Naive thymus-derived CD4-positive, alpha-beta T cell (primary cell): ENCODE data around the gene TFAP2E. TPM values are rescaled to one million over a fixed set of nuclear protein-coding genes. Genes with fewer than 3 reads are reported as not detected.
"Not testable (repeated sequence)": the region's sequence is repeated elsewhere in the genome, so short reads cannot be mapped to it uniquely, and the experiment has no call there.

Source experiments
- ATAC-seq: fragments of 150-1000 bp; cut with Tn5 transposase; 2 replicates; pipeline ENCODE4 v1.10.0; 2021; ENCODE audit warnings: mild to moderate bottlenecking, moderate library complexity
- CTCF ChIA-PET: fragments of 350-600 bp; sonication (Branson Sonifier 250); formaldehyde crosslinking; loops from one replicate; lab custom pipeline; 2021; ENCODE audit warnings: antibody characterized with exemption; lab: Charles Lee
- POLR2A ChIA-PET: fragments of 350-600 bp; sonication (Branson Sonifier 250); formaldehyde crosslinking; loops from one replicate; lab custom pipeline; 2021; ENCODE audit warnings: antibody characterized with exemption, inconsistent platforms; lab: Charles Lee
- DNase-seq, 9 donors: peaks; one replicate each; pipeline versions ENCODE4 v3.0.0 to v3.0.0-alpha.2; 2020 to 2022; ENCODE audit warnings: mixed read lengths in 1 of 9
- H3K27ac ChIP-seq: one replicate; pipeline ENCODE4 v1.7.0; 2013; ENCODE audit warnings: mild to moderate bottlenecking, low read depth, low read length, moderate library complexity
- H3K27me3 ChIP-seq, 2 donors: one replicate each; pipeline ENCODE4 v1.7.0; 2013; ENCODE audit warnings: low read length in 2 of 2, mild to moderate bottlenecking in 2 of 2, moderate library complexity in 2 of 2; ENCODE audit not compliant: control insufficient read depth in 2 of 2, insufficient read depth in 2 of 2
- H3K36me3 ChIP-seq, 3 experiments: 1 replicate in 2 of 3; 2 replicates in 1 of 3; pipeline ENCODE4 v1.7.0; 2013; ENCODE audit warnings: low read length in 3 of 3, mild to moderate bottlenecking in 3 of 3, moderate library complexity in 1 of 3; ENCODE audit not compliant: insufficient read depth in 3 of 3, control insufficient read depth in 2 of 3
- H3K4me1 ChIP-seq, 2 donors: one replicate each; pipeline ENCODE4 v1.7.0; 2013; ENCODE audit warnings: low read length in 2 of 2, mild to moderate bottlenecking in 2 of 2, moderate library complexity in 1 of 2; ENCODE audit not compliant: control insufficient read depth in 2 of 2, insufficient read depth in 2 of 2
- H3K4me3 ChIP-seq: 2 replicates; pipeline ENCODE4 v1.7.0; 2013; ENCODE audit warnings: mild to moderate bottlenecking, low read length
- H3K9me3 ChIP-seq, 3 experiments: 1 replicate in 2 of 3; 2 replicates in 1 of 3; pipeline ENCODE4 v1.7.0; 2013; ENCODE audit warnings: low read length in 3 of 3; ENCODE audit not compliant: control insufficient read depth in 2 of 3
- H3K27ac Mint-ChIP-seq, 9 donors: one replicate each; pipeline ENCODE4 v1.8.0; 2020 to 2022; ENCODE audit warnings: mixed read lengths in 9 of 9, mild to moderate bottlenecking in 8 of 9, moderate library complexity in 5 of 9, inconsistent platforms in 2 of 9
- H3K27me3 Mint-ChIP-seq, 5 donors: one replicate each; pipeline ENCODE4 v1.8.0; 2021 to 2022; ENCODE audit warnings: mixed read lengths in 5 of 5, mild to moderate bottlenecking in 1 of 5
- H3K36me3 Mint-ChIP-seq, 5 donors: one replicate each; pipeline ENCODE4 v1.8.0; 2020 to 2022; ENCODE audit warnings: mixed read lengths in 5 of 5, mild to moderate bottlenecking in 3 of 5, inconsistent platforms in 1 of 5
- H3K4me1 Mint-ChIP-seq, 7 donors: one replicate each; pipeline ENCODE4 v1.8.0; 2020 to 2022; ENCODE audit warnings: mixed read lengths in 7 of 7, mild to moderate bottlenecking in 3 of 7, inconsistent platforms in 1 of 7
- H3K4me3 Mint-ChIP-seq, 10 donors: one replicate each; pipeline ENCODE4 v1.8.0; 2020 to 2022; ENCODE audit warnings: mild to moderate bottlenecking in 10 of 10, mixed read lengths in 10 of 10, moderate library complexity in 6 of 10, inconsistent platforms in 2 of 10
- H3K9me3 Mint-ChIP-seq, 11 donors: one replicate each; pipeline ENCODE4 v1.8.0; 2020 to 2022; ENCODE audit warnings: mixed read lengths in 11 of 11, mild to moderate bottlenecking in 4 of 11, inconsistent platforms in 1 of 11, moderate library complexity in 1 of 11
- intact Hi-C, 2 donors: fragments of 100-400 bp; cut with micrococcal nuclease; formaldehyde crosslinking; loops; one replicate each; pipeline ENCODE4 v1.15.1; 2023
- polyA plus RNA-seq, 2 donors: library from polyadenylated mRNA; unstranded; fragments of 300-500 nt; fragmentation: Illumina TruSeq; gene quantifications; one replicate each; pipeline ENCODE4 v1.2.3, GENCODE V29; 2021
- total RNA-seq, 6 experiments: library from RNA in 5 of 6; stranded (reverse) in 5 of 6; gene quantifications; 1 replicate in 5 of 6; 2 replicates in 1 of 6; pipeline ENCODE4 v1.2.3 and lab custom pipeline; 2021 to 2026

TFAP2E gene
- total and polyA plus RNA-seq, 7 experiments from 2014 or later: 0.13 to 4.2 (median 1.3) TPM

DNA sequence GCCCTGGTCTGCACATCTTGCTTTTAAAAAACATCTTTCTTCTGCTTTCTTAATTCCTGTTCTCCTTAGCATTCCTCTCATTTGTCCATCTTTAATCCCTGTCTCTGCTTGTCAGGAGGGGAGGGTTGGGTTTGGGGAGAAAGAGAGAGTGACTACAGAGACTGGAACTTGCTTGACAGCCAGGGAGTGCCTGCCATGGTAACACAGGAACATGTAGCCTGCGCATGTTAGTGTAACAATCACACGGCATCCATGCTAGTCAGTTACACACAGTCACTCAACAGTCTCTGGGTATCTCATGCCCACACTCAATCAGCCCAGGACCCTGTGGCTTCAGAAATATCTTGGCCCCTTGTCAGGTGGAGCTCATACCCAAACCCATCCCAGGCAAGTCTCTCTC is 818 bp upstream of the TFAP2E start:
- ATAC-seq (no peak), DNase-seq (no peak)
- H3K27me3 ChIP-seq: no peaks in the 10 kb centered on the region
- H3K36me3 Mint-ChIP-seq: peaks cover 0 to 7% (median 0%) of the 10 kb centered on the region in 5 donors
- H3K36me3 ChIP-seq: no peaks in the 10 kb centered on the region
- intact Hi-C loops: no loop called here
- CTCF ChIA-PET: interaction anchor here (1.1 to 3.0 kb wide), 5 partner anchors 11 to 155 kb away, joined by 3 to 15 read pairs (median 5); no protein-coding TSS in a partner anchor
- no peaks in the 10 kb centered on the region for H3K9me3 ChIP-seq
- H3K27ac Mint-ChIP-seq: no peak overlapping the region
- no peak overlapping the region for H3K4me3 ChIP-seq
- POLR2A ChIA-PET: interaction anchor here (0.6 to 0.9 kb wide), 2 partner anchors 9 to 732 kb away, joined by 4 to 5 read pairs; no protein-coding TSS in a partner anchor
- peaks cover 16 to 34% (median 23%) of the 10 kb centered on the region in 7 donors for H3K4me1 Mint-ChIP-seq
- peaks cover 0 to 51% (median 0%) of the 10 kb centered on the region in 5 donors for H3K27me3 Mint-ChIP-seq
- peaks cover 6 to 9% of the 10 kb centered on the region in 2 donors for H3K4me1 ChIP-seq
- peaks cover 0 to 1% (median 0%) of the 10 kb centered on the region in 11 donors for H3K9me3 Mint-ChIP-seq
- peak overlapping the region in 3 of 10 donors; percentile 13 to 25 (median 14) for H3K4me3 Mint-ChIP-seq
- no peak overlapping the region for H3K27ac ChIP-seq

DNA sequence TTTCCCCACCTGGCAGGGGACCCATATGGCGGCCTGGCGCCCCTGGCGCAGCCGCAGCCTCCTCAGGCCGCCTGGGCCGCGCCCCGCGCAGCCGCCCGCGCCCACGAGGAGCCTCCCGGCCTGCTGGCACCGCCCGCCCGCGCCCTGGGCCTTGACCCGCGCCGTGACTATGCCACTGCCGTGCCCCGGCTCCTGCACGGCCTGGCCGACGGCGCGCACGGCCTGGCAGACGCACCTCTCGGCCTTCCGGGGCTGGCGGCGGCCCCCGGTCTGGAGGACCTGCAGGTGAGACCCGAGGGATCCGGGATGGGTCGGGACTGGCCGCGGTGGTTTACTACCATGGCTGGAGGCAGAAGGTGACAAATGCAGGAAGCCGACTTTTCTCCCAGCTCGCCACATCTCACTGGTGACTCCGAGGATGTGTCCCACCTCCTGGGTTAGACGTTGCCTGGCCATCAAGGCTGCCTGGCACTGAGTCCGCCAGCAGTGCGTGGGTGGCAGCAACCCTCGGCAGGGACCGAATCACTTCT is 1.1 kb downstream of the TFAP2E start:
- Mint-ChIP-seq H3K27ac (no peak overlapping the region), H3K4me3 (no peak overlapping the region), H3K27me3 (peaks cover 0 to 60% (median 0%) of the 10 kb centered on the region in 5 donors), H3K36me3 (peaks cover 0 to 7% (median 0%) of the 10 kb centered on the region in 5 donors), H3K9me3 (peaks cover 0 to 4% (median 0%) of the 10 kb centered on the region in 11 donors), H3K4me1 (peaks cover 16 to 38% (median 29%) of the 10 kb centered on the region in 7 donors)
- ChIA-PET CTCF (interaction anchor here (2.7 kb wide), 1 partner anchor 13 kb away, joined by 7 read pairs; no protein-coding TSS in a partner anchor), POLR2A (no interaction called here)
- no peaks in the 10 kb centered on the region for H3K36me3 ChIP-seq
- ATAC-seq: no peak
- no peaks in the 10 kb centered on the region for H3K9me3 ChIP-seq
- no peak overlapping the region for H3K4me3 ChIP-seq
- no peaks in the 10 kb centered on the region for H3K27me3 ChIP-seq
- no peak overlapping the region for H3K27ac ChIP-seq
- intact Hi-C loops: no loop called here
- peaks cover 9 to 13% of the 10 kb centered on the region in 2 donors for H3K4me1 ChIP-seq
- no peak for DNase-seq

DNA sequence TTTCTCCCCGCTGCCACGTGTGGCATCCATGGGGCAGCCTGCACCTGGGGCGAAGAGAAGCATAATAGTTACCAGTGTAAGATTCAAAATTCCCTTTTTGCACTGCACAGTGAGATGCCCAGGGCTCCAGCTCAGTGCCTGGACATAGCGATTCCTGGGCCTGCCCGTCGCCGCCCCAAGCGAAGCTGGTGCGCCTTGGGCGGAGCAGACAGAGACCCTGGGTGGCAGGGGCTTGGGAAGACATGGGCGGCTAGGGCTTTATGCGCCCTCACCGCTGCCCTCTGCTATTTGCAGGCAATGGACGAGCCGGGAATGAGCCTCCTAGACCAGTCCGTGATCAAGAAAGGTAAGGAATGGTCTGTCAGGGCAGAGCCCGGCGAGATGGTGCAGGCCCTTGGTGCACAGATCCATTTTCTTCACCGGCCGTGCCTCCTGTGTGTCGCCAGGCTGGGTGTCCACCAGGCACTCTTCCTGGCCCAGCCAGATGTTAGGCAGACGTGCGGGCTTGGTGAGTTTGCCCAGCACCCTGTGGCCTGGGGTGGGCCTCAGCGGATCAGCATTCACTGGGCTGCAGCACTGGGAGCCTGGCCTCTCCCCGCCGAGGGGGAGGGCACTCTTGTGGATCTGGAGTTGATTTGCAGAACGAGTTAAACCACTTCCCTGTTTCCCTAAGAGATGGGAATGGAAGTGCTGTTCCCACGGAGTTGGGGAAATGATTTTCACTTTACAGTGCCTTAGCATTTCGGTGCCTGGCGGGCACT is 1.7 kb downstream of the TFAP2E start:
- Mint-ChIP-seq H3K9me3 (peaks cover 0 to 4% (median 0%) of the 10 kb centered on the region in 11 donors), H3K36me3 (peaks cover 0 to 7% (median 0%) of the 10 kb centered on the region in 5 donors), H3K4me3 (peak overlapping the region in 7 of 10 donors; percentile 8 to 96 (median 78)), H3K27me3 (peaks cover 0 to 60% (median 0%) of the 10 kb centered on the region in 5 donors), H3K4me1 (peaks cover 15 to 38% (median 29%) of the 10 kb centered on the region in 7 donors), H3K27ac (peak overlapping the region in 2 of 9 donors; percentile 38 to 57)
- CTCF ChIA-PET: no interaction called here
- intact Hi-C loops: loop anchor here (5.0 kb wide), 1 partner anchor 67 kb away; the partner anchor contains the start of gene PSMB2 (in 2 of the 2)
- POLR2A ChIA-PET: no interaction called here
- Histone ChIP-seq H3K27ac (no peak overlapping the region), H3K27me3 (no peaks in the 10 kb centered on the region), H3K4me3 (no peak overlapping the region), H3K4me1 (peaks cover 9 to 13% of the 10 kb centered on the region in 2 donors), H3K9me3 (no peaks in the 10 kb centered on the region), H3K36me3 (no peaks in the 10 kb centered on the region)
- DNase-seq (no peak), ATAC-seq (no peak)

DNA sequence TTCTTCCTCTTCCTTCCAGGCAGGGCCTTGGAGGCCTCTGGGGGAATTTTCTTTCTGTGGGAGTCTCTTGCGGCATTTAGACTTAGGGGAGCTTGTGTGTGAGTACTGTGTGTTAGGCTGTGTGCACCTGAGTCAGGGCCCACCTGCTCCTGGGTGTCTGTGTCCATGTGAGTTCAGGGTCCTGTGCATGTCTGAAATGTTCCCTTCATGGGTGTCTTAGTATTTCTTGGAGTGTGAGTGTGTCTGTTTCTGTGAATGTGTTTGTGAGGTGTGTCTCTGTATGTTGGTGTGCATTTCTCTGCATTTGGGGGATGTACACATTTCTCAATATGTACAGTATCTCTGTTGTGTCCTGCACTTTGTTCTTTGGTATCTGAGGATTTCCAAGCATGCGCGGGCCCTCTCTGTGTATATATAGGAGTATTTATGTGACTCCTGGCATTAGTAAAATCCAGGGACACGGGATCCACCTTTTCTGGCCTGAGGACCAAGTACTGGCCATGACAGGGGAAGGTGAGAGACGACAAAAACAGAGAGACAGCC is 2.4 kb downstream of the TFAP2E start:
- Mint-ChIP-seq H3K27ac (peak overlapping the region in 4 of 9 donors; percentile 38 to 57 (median 43)), H3K9me3 (peaks cover 0 to 4% (median 0%) of the 10 kb centered on the region in 11 donors), H3K36me3 (peaks cover 0 to 6% (median 0%) of the 10 kb centered on the region in 5 donors), H3K4me1 (peaks cover 15 to 38% (median 29%) of the 10 kb centered on the region in 7 donors), H3K27me3 (peaks cover 0 to 55% (median 0%) of the 10 kb centered on the region in 5 donors), H3K4me3 (peak overlapping the region in 9 of 10 donors; percentile 12 to 96 (median 78))
- intact Hi-C loops: loop anchor here (5.0 kb wide), 1 partner anchor 67 kb away; the partner anchor contains the start of gene PSMB2 (in 2 of the 2)
- H3K4me1 ChIP-seq: peaks cover 9 to 13% of the 10 kb centered on the region in 2 donors
- no peak overlapping the region for H3K4me3 ChIP-seq
- no peaks in the 10 kb centered on the region for H3K9me3 ChIP-seq
- H3K27ac ChIP-seq: no peak overlapping the region
- POLR2A ChIA-PET: no interaction called here
- no peak for DNase-seq
- CTCF ChIA-PET: no interaction called here
- H3K27me3 ChIP-seq: no peaks in the 10 kb centered on the region
- ATAC-seq: no peak
- H3K36me3 ChIP-seq: no peaks in the 10 kb centered on the region

DNA sequence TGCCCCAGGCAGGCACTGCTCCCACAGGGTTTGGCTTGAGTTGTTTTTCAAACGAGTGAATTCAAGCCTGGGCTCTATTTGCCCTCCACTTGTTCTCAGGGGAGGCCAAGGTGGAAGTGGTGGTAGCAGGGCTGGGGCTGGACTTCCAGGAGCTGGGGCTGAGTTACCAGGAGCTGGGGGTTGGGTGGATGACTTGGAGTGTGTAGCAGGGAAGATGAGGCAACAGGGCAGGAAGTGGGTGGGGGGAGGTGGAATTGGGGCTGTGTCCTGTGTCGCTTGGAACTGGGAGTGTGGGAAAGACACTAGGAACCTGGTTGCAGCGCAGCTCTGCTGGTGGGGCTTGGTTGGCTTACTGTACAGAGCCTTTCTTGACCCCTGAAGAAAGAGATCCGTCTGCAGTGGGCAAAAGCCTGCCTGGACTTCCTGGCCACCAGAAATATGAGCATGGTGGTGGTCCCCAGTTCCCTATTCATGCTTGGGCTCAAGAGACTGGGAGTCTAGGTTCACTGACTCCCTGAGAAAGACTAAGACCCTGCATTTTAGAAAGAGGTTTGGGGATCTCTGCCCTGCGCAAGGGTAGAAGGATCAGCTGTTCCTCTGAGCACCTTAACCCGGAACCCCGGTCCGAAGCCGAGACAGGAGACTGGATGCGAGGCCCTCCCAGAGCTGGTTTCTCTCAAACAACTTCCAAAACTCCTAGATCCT is 3.1 kb downstream of the TFAP2E start:
- DNase-seq: no peak
- H3K4me1 ChIP-seq: peaks cover 9 to 13% of the 10 kb centered on the region in 2 donors
- H3K36me3 ChIP-seq: no peaks in the 10 kb centered on the region
- H3K27ac ChIP-seq: no peak overlapping the region
- POLR2A ChIA-PET: no interaction called here
- intact Hi-C loops: loop anchor here (2.0 to 5.0 kb wide), 2 partner anchors 19 to 66 kb away; partner anchors contain the start of genes PSMB2 (in 2 of the 2), KIAA0319L (in 1 of the 2) and NCDN (in 1 of the 2)
- Mint-ChIP-seq H3K4me3 (peak overlapping the region; percentile 66 to 96 (median 82)), H3K9me3 (peaks cover 0 to 4% (median 0%) of the 10 kb centered on the region in 11 donors), H3K4me1 (peaks cover 15 to 38% (median 29%) of the 10 kb centered on the region in 7 donors), H3K36me3 (peaks cover 0 to 6% (median 0%) of the 10 kb centered on the region in 5 donors), H3K27ac (peak overlapping the region; percentile 48 to 88 (median 68)), H3K27me3 (peaks cover 0 to 50% (median 0%) of the 10 kb centered on the region in 5 donors)
- no peak overlapping the region for H3K4me3 ChIP-seq
- H3K9me3 ChIP-seq: no peaks in the 10 kb centered on the region
- H3K27me3 ChIP-seq: no peaks in the 10 kb centered on the region
- ATAC-seq: no peak
- CTCF ChIA-PET: interaction anchor here (1.0 kb wide), 1 partner anchor 151 kb away, joined by 3 read pairs; no protein-coding TSS in a partner anchor

DNA sequence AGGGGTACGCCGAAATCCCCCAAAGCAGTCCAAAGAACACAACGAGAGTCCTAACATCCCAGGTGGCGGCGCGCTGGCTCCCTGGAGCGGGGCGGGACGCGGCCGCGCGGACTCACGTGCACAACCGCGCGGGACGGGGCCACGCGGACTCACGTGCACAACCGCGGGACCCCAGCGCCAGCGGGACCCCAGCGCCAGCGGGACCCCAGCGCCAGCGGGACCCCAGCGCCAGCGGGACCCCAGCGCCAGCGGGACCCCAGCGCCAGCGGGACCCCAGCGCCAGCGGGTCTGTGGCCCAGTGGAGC is 3.6 kb downstream of the TFAP2E start:
- CTCF ChIA-PET: interaction anchor here (1.0 kb wide), 1 partner anchor 150 kb away, joined by 3 read pairs; no protein-coding TSS in a partner anchor
- H3K36me3 Mint-ChIP-seq, POLR2A ChIA-PET, H3K9me3 ChIP-seq, H3K36me3 ChIP-seq, H3K27me3 ChIP-seq, H3K4me3 ChIP-seq, DNase-seq, H3K27ac ChIP-seq, H3K9me3 Mint-ChIP-seq, ATAC-seq: not testable (repeated sequence)
- H3K4me1 ChIP-seq: peaks cover 9 to 13% of the 10 kb centered on the region in 2 donors
- peak overlapping the region; percentile 48 to 88 (median 68) for H3K27ac Mint-ChIP-seq
- H3K4me1 Mint-ChIP-seq: peaks cover 15 to 38% (median 27%) of the 10 kb centered on the region in 7 donors
- H3K4me3 Mint-ChIP-seq: peak overlapping the region; percentile 66 to 96 (median 87)
- peaks cover 0 to 45% (median 0%) of the 10 kb centered on the region in 5 donors for H3K27me3 Mint-ChIP-seq
- intact Hi-C loops: loop anchor here (2.0 to 5.0 kb wide), 2 partner anchors 20 to 66 kb away; partner anchors contain the start of genes PSMB2 (in 2 of the 2), KIAA0319L (in 1 of the 2) and NCDN (in 1 of the 2)
